Esophagus muscularis mucosa (tissue), 4 donors: Measurements from ENCODE around the gene SLC9A8. TPM values are rescaled to one million over a fixed set of nuclear protein-coding genes. Genes with fewer than 3 reads are reported as not detected.

Experiments used
- DNase-seq: peaks from one replicate; pipeline ENCODE4 v3.0.0-alpha.2; 2017; ENCODE audit errors: extremely low spot score
- H3K27ac ChIP-seq, 4 donors: fragments of 200-600 bp; sonication (generic); replicated peaks in 1 of 4; 1 replicate in 3 of 4; 2 replicates in 1 of 4; pipeline ENCODE4 v1.5.1; 2016 to 2019; ENCODE audit warnings: mild to moderate bottlenecking in 1 of 4
- H3K27me3 ChIP-seq, 4 donors: fragments of 200-600 bp; sonication (generic); one replicate each; pipeline versions ENCODE4 v1.5.1 to v1.6.0; 2016 to 2019
- H3K36me3 ChIP-seq, 4 donors: fragments of 200-600 bp; sonication (generic); one replicate each; pipeline ENCODE4 v1.5.1; 2016 to 2019
- H3K4me1 ChIP-seq, 4 donors: fragments of 200-600 bp; sonication (generic); one replicate each; pipeline ENCODE4 v1.5.1; 2016 to 2019
- H3K4me3 ChIP-seq, 4 donors: fragments of 200-600 bp; sonication (generic); 1 replicate in 2 of 4; 2 replicates in 2 of 4; pipeline ENCODE4 v1.5.1; 2016 to 2019; ENCODE audit warnings: mild to moderate bottlenecking in 4 of 4, moderate library complexity in 1 of 4
- H3K9me3 ChIP-seq, 4 donors: fragments of 200-600 bp; sonication (generic); 1 replicate in 3 of 4; 2 replicates in 1 of 4; pipeline ENCODE4 v1.5.1; 2016 to 2019
- CTCF ChIP-seq, 3 experiments: fragments of 200-600 bp in 2 of 3; fragments of 450-650 bp in 1 of 3; sonication (generic) in 2 of 3; IDR thresholded peaks; one replicate each; pipeline ENCODE4 v1.5.1; 2017 to 2019; ENCODE audit warnings: antibody characterized with exemption in 3 of 3, mild to moderate bottlenecking in 2 of 3, moderate library complexity in 1 of 3
- EP300 ChIP-seq: sonication (generic); formaldehyde crosslinking; IDR thresholded peaks from one replicate; pipeline ENCODE4 v1.6.1; 2017; ENCODE audit warnings: antibody characterized with exemption
- POLR2A ChIP-seq: fragments of 450-650 bp; IDR thresholded peaks from one replicate; pipeline ENCODE4 v1.6.1; 2017; ENCODE audit warnings: antibody characterized with exemption, moderate library complexity, mild to moderate bottlenecking, low read depth
- POLR2AphosphoS5 ChIP-seq, 2 donors: sonication (generic); formaldehyde crosslinking; IDR thresholded peaks; one replicate each; pipeline ENCODE4 v1.6.1; 2017; ENCODE audit warnings: antibody characterized with exemption in 2 of 2
- WGBS: methylation state at CpG from one replicate; pipeline ENCODE4 v1.1.5; 2018; 5-methylcytosine and 5-hydroxymethylcytosine counted together
- intact Hi-C: fragments of 100-400 bp; cut with DNase I; formaldehyde crosslinking; loops from one replicate; pipeline ENCODE4 v1.15.1; 2023
- total RNA-seq, 4 donors: library from RNA; depleted of rRNA; stranded (reverse); fragments of >200 nt; gene quantifications; one replicate each; pipeline versions ENCODE4 v1.1.0 to v1.2.1, GENCODE V29; 2016

Gene SLC9A8
- total RNA-seq, 4 donors from 2014 or later = 7.5 to 9.0 (median 7.5) TPM

DNA sequence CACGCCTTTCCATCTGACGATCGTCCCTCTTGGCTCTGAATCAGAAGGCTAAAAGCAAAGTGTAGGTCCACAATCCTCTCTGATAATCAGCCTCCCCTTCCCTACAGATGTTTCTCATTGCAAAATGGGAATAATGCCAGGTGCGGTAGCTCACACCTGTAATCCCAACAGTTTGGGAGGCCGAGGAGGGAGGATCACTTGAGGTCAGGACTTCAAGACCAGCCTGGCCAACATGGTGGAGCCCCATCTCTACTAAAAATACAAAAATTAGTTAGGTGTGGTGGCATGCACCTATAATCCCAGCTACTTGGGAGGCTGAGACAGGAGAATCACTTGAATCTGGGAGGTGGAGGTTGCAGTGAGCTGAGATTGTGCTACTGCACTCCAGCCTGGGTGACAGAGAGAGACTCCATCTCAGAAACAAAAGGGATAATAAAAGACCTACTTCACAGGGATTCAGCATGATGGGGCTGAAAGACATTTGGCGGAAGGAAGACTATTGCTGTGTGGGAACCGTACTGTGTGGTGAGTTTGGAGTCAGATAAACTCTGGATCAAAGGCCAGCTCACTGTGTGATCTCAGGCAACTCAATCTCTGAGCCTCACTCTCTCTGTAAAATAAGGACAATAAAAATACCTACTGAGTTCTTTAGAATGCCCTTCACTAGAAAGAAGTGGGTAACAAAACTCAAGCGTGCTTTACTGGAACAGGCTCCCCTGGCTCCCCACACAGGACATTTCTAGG, 15.9 kb upstream of the SLC9A8 start:
- 68% methylated on average over 8 of the region's 8 CpGs for WGBS
- no peak for TF ChIP-seq CTCF (IDR thresholded peaks at IDR 0.05)
- no peak for TF ChIP-seq POLR2AphosphoS5 (IDR thresholded peaks at IDR 0.05)
- TF ChIP-seq POLR2A = no peak
- no peak for TF ChIP-seq EP300

DNA sequence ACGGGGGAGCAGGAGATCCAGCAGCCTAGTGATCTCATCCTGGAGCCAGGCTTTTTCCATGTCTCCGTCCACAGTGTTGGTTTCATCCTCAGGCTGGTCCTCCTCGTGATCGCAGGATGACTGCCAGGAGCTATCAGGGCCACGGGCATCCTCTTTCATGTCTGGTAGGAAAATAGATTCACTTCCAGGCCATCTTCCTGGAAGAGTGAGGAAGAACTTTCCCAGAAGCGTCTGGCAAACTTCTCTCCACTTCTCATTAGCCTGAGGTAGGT, 15.3 kb upstream of the SLC9A8 start:
- Histone ChIP-seq H3K4me1 (no peaks in the 10 kb centered on the region), H3K27ac (no peak overlapping the region), H3K9me3 (no peaks in the 10 kb centered on the region), H3K4me3 (no peak overlapping the region), H3K27me3 (no peaks in the 10 kb centered on the region), H3K36me3 (no peaks in the 10 kb centered on the region)
- intact Hi-C loops = no loop called here
- 90% methylated on average over 6 of the region's 6 CpGs for WGBS
- TF ChIP-seq POLR2A = no peak
- TF ChIP-seq CTCF (IDR thresholded peaks at IDR 0.05) = no peak
- no peak for TF ChIP-seq POLR2AphosphoS5 (IDR thresholded peaks at IDR 0.05)
- no peak for TF ChIP-seq EP300
- no peak for DNase-seq

More for the DNA sequence above, 15.9 kb upstream of the SLC9A8 start:
- H3K27me3 ChIP-seq = no peaks in the 10 kb centered on the region
- no peak overlapping the region for H3K27ac ChIP-seq
- no peak overlapping the region for H3K4me3 ChIP-seq
- DNase-seq = no peak
- intact Hi-C loops = no loop called here
- H3K4me1 ChIP-seq = no peaks in the 10 kb centered on the region
- no peaks in the 10 kb centered on the region for H3K9me3 ChIP-seq
- no peaks in the 10 kb centered on the region for H3K36me3 ChIP-seq

DNA sequence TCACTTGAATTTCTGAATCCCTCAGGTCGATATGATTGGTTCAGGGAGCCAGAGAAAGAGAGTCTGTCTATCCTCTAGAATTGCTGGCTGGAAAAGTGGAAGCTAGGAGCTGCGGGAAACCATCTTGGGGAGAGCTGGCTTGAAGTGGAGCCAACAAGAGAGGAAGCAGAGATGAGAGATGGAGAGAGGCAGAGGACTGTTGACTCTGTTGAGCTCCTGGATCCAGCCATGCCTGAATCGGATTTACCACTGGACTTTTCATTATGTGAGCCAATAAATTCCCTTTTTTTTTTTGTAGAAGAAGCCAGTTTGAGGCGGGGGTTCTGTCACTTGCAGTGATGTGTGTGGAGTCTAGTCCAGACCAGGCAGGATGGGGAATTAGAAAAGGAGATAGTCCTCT, 13.9 kb upstream of the SLC9A8 start:
- H3K9me3 ChIP-seq = no peaks in the 10 kb centered on the region
- no peaks in the 10 kb centered on the region for H3K27me3 ChIP-seq
- no peak overlapping the region for H3K27ac ChIP-seq
- WGBS = 85% methylated on average over 4 of the region's 4 CpGs
- no peaks in the 10 kb centered on the region for H3K4me1 ChIP-seq
- no peak for DNase-seq
- TF ChIP-seq EP300 (no peak), CTCF (IDR thresholded peaks at IDR 0.05) (no peak), POLR2A (no peak), POLR2AphosphoS5 (IDR thresholded peaks at IDR 0.05) (no peak)
- H3K4me3 ChIP-seq = no peak overlapping the region
- no peaks in the 10 kb centered on the region for H3K36me3 ChIP-seq
- intact Hi-C loops = no loop called here

- H3K27ac ChIP-seq = no peak overlapping the region
- no peaks in the 10 kb centered on the region for H3K36me3 ChIP-seq
- no peak overlapping the region for H3K4me3 ChIP-seq
- intact Hi-C loops = no loop called here
- WGBS = 88% methylated on average over 8 of the region's 8 CpGs
- no peak for DNase-seq
- no peaks in the 10 kb centered on the region for H3K9me3 ChIP-seq
- H3K4me1 ChIP-seq = no peaks in the 10 kb centered on the region
- TF ChIP-seq POLR2A = no peak
- no peak for TF ChIP-seq EP300
- TF ChIP-seq CTCF (IDR thresholded peaks at IDR 0.05) = no peak
- TF ChIP-seq POLR2AphosphoS5 (IDR thresholded peaks at IDR 0.05) = no peak
- H3K27me3 ChIP-seq = no peaks in the 10 kb centered on the region
These were observed 12.9 kb upstream of the SLC9A8 start for GRCh38 chr20:49799698-49800097.

- H3K36me3 ChIP-seq = no peaks in the 10 kb centered on the region
- no peaks in the 10 kb centered on the region for H3K9me3 ChIP-seq
- TF ChIP-seq POLR2AphosphoS5 (IDR thresholded peaks at IDR 0.05) (no peak), CTCF (IDR thresholded peaks at IDR 0.05) (no peak), EP300 (no peak), POLR2A (no peak)
- WGBS = 73% methylated on average over 1 of the region's 1 CpG
- no peaks in the 10 kb centered on the region for H3K27me3 ChIP-seq
- no peak for DNase-seq
- H3K4me1 ChIP-seq = no peaks in the 10 kb centered on the region
- intact Hi-C loops = no loop called here
- H3K4me3 ChIP-seq = no peak overlapping the region
- no peak overlapping the region for H3K27ac ChIP-seq
These were observed 9.2 kb upstream of the SLC9A8 start for GRCh38 chr20:49803418-49803817.
